Stimulated activated naive CD4-positive, alpha-beta T cell treated with Interleukin-2 at 50 U/mL for 16 hours (primary cell): Measurements from ENCODE around the gene P4HA2.

ENCODE experiments used
- DNase-seq: peaks from one replicate; lab custom pipeline; 2025; lab: John Stamatoyannopoulos, UW

Gene P4HA2

GRCh38 chr5:132223861-132224260 lies 3.8 kb downstream of the P4HA2 start:
- no peak for DNase-seq

GRCh38 chr5:132222649-132223038 lies 5.0 kb downstream of the P4HA2 start:
- DNase-seq, result no peak

GRCh38 chr5:132221781-132222648 lies 5.6 kb downstream of the P4HA2 start:
- no peak for DNase-seq

GRCh38 chr5:132220491-132220890 lies 7.2 kb downstream of the P4HA2 start:
- no peak for DNase-seq

- no peak for DNase-seq
Observed at GRCh38 chr5:132219981-132220380, 7.7 kb downstream of the P4HA2 start.

GRCh38 chr5:132219289-132219970 lies 8.2 kb downstream of the P4HA2 start:
- no peak for DNase-seq

- DNase-seq, result no peak
Observed at GRCh38 chr5:132218321-132218720, 9.3 kb downstream of the P4HA2 start.

- DNase-seq, result no peak
Observed at GRCh38 chr5:132215329-132215728, 12.3 kb downstream of the P4HA2 start.

GRCh38 chr5:132214491-132214890 lies 13.2 kb downstream of the P4HA2 start:
- no peak for DNase-seq

- DNase-seq, result no peak
Observed at GRCh38 chr5:132213666-132214065, 14.0 kb downstream of the P4HA2 start.

GRCh38 chr5:132211787-132212186 lies 15.9 kb downstream of the P4HA2 start:
- DNase-seq, result no peak

- no peak for DNase-seq
Observed at GRCh38 chr5:132210944-132211343, 16.7 kb downstream of the P4HA2 start.

GRCh38 chr5:132209901-132210545 lies 17.6 kb downstream of the P4HA2 start:
- no peak for DNase-seq

GRCh38 chr5:132209131-132209530 lies 18.5 kb downstream of the P4HA2 start:
- no peak for DNase-seq

GRCh38 chr5:132207778-132208177 lies 19.9 kb downstream of the P4HA2 start:
- DNase-seq, result no peak

GRCh38 chr5:132206782-132207181 lies 20.9 kb downstream of the P4HA2 start:
- no peak for DNase-seq

- no peak for DNase-seq
Observed at GRCh38 chr5:132205385-132206125, 22.1 kb downstream of the P4HA2 start.

- no peak for DNase-seq
Observed at GRCh38 chr5:132204371-132205135, 23.1 kb downstream of the P4HA2 start.

- DNase-seq, result no peak
Observed at GRCh38 chr5:132203916-132204315, 23.7 kb downstream of the P4HA2 start.

- no peak for DNase-seq
Observed at GRCh38 chr5:132203464-132203818, 24.2 kb downstream of the P4HA2 start.

GRCh38 chr5:132202711-132203463 lies 24.8 kb downstream of the P4HA2 start:
- no peak for DNase-seq
